GM23338 (cell line): ENCODE results near the gene SNAPC2. TPM values are rescaled to one million over a fixed set of nuclear protein-coding genes. Genes with fewer than 3 reads are reported as not detected.

ENCODE experiments used
- ATAC-seq: fragments of 200-7000 bp; cut with Tn5 transposase; 3 replicates; pipeline ENCODE4 v1.9.1; 2020
- DNase-seq: peaks from one replicate; pipeline ENCODE4 v3.0.0-alpha.2; 2015; ENCODE audit warnings: low spot score
- H2AFZ ChIP-seq: fragments of 200-600 bp; sonication (generic); 2 replicates; pipeline ENCODE4 v1.8.0; 2016; ENCODE audit warnings: antibody characterized with exemption, mild to moderate bottlenecking, moderate library complexity
- H3F3A ChIP-seq: fragments of 200-600 bp; sonication (generic); replicated peaks from 2 replicates; pipeline ENCODE4 v1.8.0; 2017; ENCODE audit warnings: antibody characterized with exemption, mixed run types, low read depth
- H3K27ac ChIP-seq: fragments of 200-600 bp; sonication (generic); 2 replicates; pipeline ENCODE4 v1.6.1; 2016; ENCODE audit warnings: low read depth
- H3K27me3 ChIP-seq: fragments of 200-600 bp; sonication (generic); 2 replicates; pipeline ENCODE4 v1.8.0; 2016; ENCODE audit warnings: mild to moderate bottlenecking, mixed run types, moderate library complexity; ENCODE audit not compliant: insufficient read depth
- H3K36me3 ChIP-seq: fragments of 200-600 bp; sonication (generic); 2 replicates; pipeline ENCODE4 v1.8.0; 2016; ENCODE audit warnings: mild to moderate bottlenecking; ENCODE audit not compliant: insufficient read depth
- H3K4me1 ChIP-seq: fragments of 200-600 bp; sonication (generic); 2 replicates; pipeline ENCODE4 v1.8.0; 2016; ENCODE audit warnings: mild to moderate bottlenecking, moderate library complexity; ENCODE audit not compliant: insufficient read depth
- H3K4me2 ChIP-seq: fragments of 200-600 bp; sonication (generic); 2 replicates; pipeline ENCODE4 v1.7.1; 2017; ENCODE audit warnings: mixed run types
- H3K4me3 ChIP-seq: fragments of 200-600 bp; sonication (generic); 2 replicates; pipeline ENCODE4 v1.6.1; 2016; ENCODE audit warnings: mixed run types
- H3K79me2 ChIP-seq: fragments of 200-600 bp; sonication (generic); replicated peaks from 2 replicates; pipeline ENCODE4 v1.8.0; 2017; ENCODE audit warnings: mild to moderate bottlenecking; ENCODE audit not compliant: insufficient read depth
- H3K9me2 ChIP-seq: fragments of 200-600 bp; sonication (generic); 2 replicates; pipeline ENCODE4 v1.8.0; 2017; ENCODE audit not compliant: insufficient read depth
- H4K20me1 ChIP-seq: fragments of 200-600 bp; sonication (generic); replicated peaks from 2 replicates; pipeline ENCODE4 v1.8.0; 2017; ENCODE audit warnings: mild to moderate bottlenecking; ENCODE audit not compliant: insufficient read depth
- H3K27ac Mint-ChIP-seq: 2 replicates; pipeline ENCODE4 v1.8.0; 2020; ENCODE audit warnings: inconsistent platforms, mild to moderate bottlenecking, moderate library complexity, mixed read lengths
- H3K27me3 Mint-ChIP-seq: 3 replicates; pipeline ENCODE4 v1.8.0; 2022; ENCODE audit warnings: low read depth, mild to moderate bottlenecking, moderate library complexity, mixed read lengths, inconsistent platforms; ENCODE audit not compliant: insufficient read depth, poor library complexity
- H3K36me3 Mint-ChIP-seq: 3 replicates; pipeline ENCODE4 v1.8.0; 2021; ENCODE audit warnings: low read depth, mild to moderate bottlenecking, inconsistent platforms, moderate library complexity, mixed read lengths
- H3K4me1 Mint-ChIP-seq: 3 replicates; pipeline ENCODE4 v1.8.0; 2020; ENCODE audit warnings: mild to moderate bottlenecking, inconsistent platforms, mixed read lengths
- H3K4me3 Mint-ChIP-seq: 3 replicates; pipeline ENCODE4 v1.8.0; 2021; ENCODE audit warnings: moderate library complexity, mild to moderate bottlenecking, inconsistent platforms, mixed read lengths
- H3K9me3 Mint-ChIP-seq: 3 replicates; pipeline ENCODE4 v1.8.0; 2020; ENCODE audit warnings: moderate library complexity, mild to moderate bottlenecking, inconsistent platforms, mixed read lengths
- CREB1 ChIP-seq: fragments of 250-450 bp; sonication (Bioruptor Pico); IDR thresholded peaks from 2 replicates; pipeline ENCODE4 v1.5.0; 2020; ENCODE audit warnings: low read depth, mild to moderate bottlenecking, moderate library complexity
- CTCF ChIP-seq, 2 experiments: fragments of 200-600 bp in 1 of 2; sonication (generic) in 1 of 2; conservative IDR thresholded peaks; 2 replicates each; pipeline versions ENCODE4 v1.5.1 to v1.6.1; 2016 to 2017; ENCODE audit warnings: antibody characterized with exemption in 2 of 2, low read depth in 2 of 2, mild to moderate bottlenecking in 2 of 2, moderate library complexity in 1 of 2
- ETS1 ChIP-seq: IDR thresholded peaks from 2 replicates; pipeline ENCODE4 v1.6.1; 2016; ENCODE audit warnings: antibody characterized with exemption
- EZH2 ChIP-seq: fragments of 200-600 bp; sonication (generic); IDR thresholded peaks from one replicate; pipeline ENCODE4 v1.8.0; 2017; ENCODE audit warnings: antibody characterized with exemption, mild to moderate bottlenecking, low read depth; ENCODE audit not compliant: unreplicated experiment
- EZH2phosphoT487 ChIP-seq: fragments of 200-600 bp; sonication (generic); IDR thresholded peaks from one replicate; pipeline ENCODE4 v1.8.1; 2018; ENCODE audit warnings: antibody characterized with exemption; ENCODE audit not compliant: unreplicated experiment
- JUNB ChIP-seq: IDR thresholded peaks from one replicate; pipeline ENCODE4 v1.6.1; 2016; ENCODE audit warnings: antibody characterized with exemption; ENCODE audit not compliant: unreplicated experiment
- NANOG ChIP-seq: IDR thresholded peaks from 2 replicates; pipeline ENCODE4 v1.6.1; 2016; ENCODE audit warnings: antibody characterized with exemption, borderline replicate concordance
- POLR2AphosphoS5 ChIP-seq: IDR thresholded peaks from 2 replicates; pipeline ENCODE4 v1.6.1; 2016; ENCODE audit warnings: antibody characterized with exemption, low read depth
- REST ChIP-seq: IDR thresholded peaks from one replicate; pipeline ENCODE4 v1.6.1; 2018; ENCODE audit warnings: antibody characterized with exemption; ENCODE audit not compliant: unreplicated experiment
- STAT1 ChIP-seq: IDR thresholded peaks from one replicate; pipeline ENCODE4 v1.6.1; 2016; ENCODE audit warnings: antibody characterized with exemption; ENCODE audit not compliant: unreplicated experiment
- ZNF114 ChIP-seq: fragments of 250-450 bp; sonication (Bioruptor Pico); IDR thresholded peaks from 2 replicates; pipeline ENCODE4 v1.5.0; 2020; ENCODE audit warnings: mild to moderate bottlenecking, moderate library complexity
- ZNF331 ChIP-seq: fragments of 250-450 bp; sonication (Bioruptor Pico); IDR thresholded peaks from 2 replicates; pipeline ENCODE4 v1.5.0; 2020; ENCODE audit warnings: low read depth, mild to moderate bottlenecking, moderate library complexity
- ZNF462 ChIP-seq: fragments of 250-450 bp; sonication (Bioruptor Pico); IDR thresholded peaks from 2 replicates; pipeline ENCODE4 v1.5.0; 2020; ENCODE audit warnings: mild to moderate bottlenecking, moderate library complexity
- polyA plus RNA-seq: library from polyadenylated mRNA; unstranded; fragments of >200 nt; fragmentation: Nextera tagmentation; extraction: Ambion mirVana; gene quantifications from 2 replicates; pipeline ENCODE4 v1.2.1, GENCODE V29; 2016
- total RNA-seq: library from RNA; depleted of rRNA; stranded (reverse); fragments of >200 nt; shearing (Covaris generic); gene quantifications from 2 replicates; pipeline ENCODE4 v1.2.3, GENCODE V29; 2014

Gene SNAPC2
- total and polyA plus RNA-seq, 2 experiments from 2014 or later: 17.1 to 25.1 TPM

GRCh38 chr19:7932930-7933300 is 12.8 kb downstream of the SNAPC2 start:
- Mint-ChIP-seq H3K36me3 (peaks cover 77% of the 10 kb centered on the region), H3K4me1 (no peaks in the 10 kb centered on the region; the same call in 2 of the 3 replicates), H3K27ac (no peak overlapping the region), H3K9me3 (no peaks in the 10 kb centered on the region), H3K4me3 (no peak overlapping the region), H3K27me3 (peaks cover 9% of the 10 kb centered on the region)
- Histone ChIP-seq H3K4me2 (no peak overlapping the region), H3K79me2 (0 out of 2 replicates have a peak, but pooled peaks cover 2% of the 10 kb centered on the region), H4K20me1 (peaks cover 9% of the 10 kb centered on the region; the same call in 1 of the 2 replicates), H3F3A (peaks cover 21% of the 10 kb centered on the region), H3K27ac (no peak overlapping the region), H3K36me3 (peaks cover 27% of the 10 kb centered on the region; the same call in 1 of the 2 replicates), H3K27me3 (no peaks in the 10 kb centered on the region), H3K4me1 (no peaks in the 10 kb centered on the region), H3K9me2 (no peaks in the 10 kb centered on the region), H3K4me3 (no peak overlapping the region), H2AFZ (no peak overlapping the region)
- no peak for TF ChIP-seq EZH2phosphoT487
- TF ChIP-seq REST: no peak
- TF ChIP-seq ZNF462 (CRISPR knock-in tag): no peak
- no peak for TF ChIP-seq ETS1
- no peak for TF ChIP-seq NANOG
- no peak for TF ChIP-seq CREB1
- TF ChIP-seq ZNF331 (CRISPR knock-in tag): no peak
- TF ChIP-seq JUNB: no peak
- TF ChIP-seq CTCF (conservative IDR thresholded peaks at IDR 0.05; ENCODE audit: low read depth in 2 of 2): no peak
- TF ChIP-seq POLR2AphosphoS5: no peak
- no peak for TF ChIP-seq EZH2
- no peak for TF ChIP-seq ZNF114 (CRISPR knock-in tag)
- TF ChIP-seq STAT1: no peak
- ATAC-seq: no peak
- no peak for DNase-seq
